NCI-H1694 (cell line): ENCODE results near the gene ERGIC3.
A peak's percentile ranks its signal among the peaks of the same experiment; 100 is the strongest.

Experiments
- DNase-seq: peaks from one replicate; lab custom pipeline; 2025; lab: John Stamatoyannopoulos, UW

The ERGIC3 gene

GRCh38 chr20:35541783-35542662 lies at the start of gene ERGIC3:
TSS of gene ERGIC3 (plus strand) at chr20:35542078. CDS start at chr20:35542098, 20 bp downstream.
- DNase-seq: peak; percentile 85

- no peak for DNase-seq
Observed at GRCh38 chr20:35492352-35492751, 49.5 kb upstream of the ERGIC3 start.

GRCh38 chr20:35496481-35496880 lies 45.4 kb upstream of the ERGIC3 start:
- no peak for DNase-seq

- no peak for DNase-seq
Observed at GRCh38 chr20:35497320-35497719, 44.6 kb upstream of the ERGIC3 start.

- DNase-seq: no peak
Observed at GRCh38 chr20:35497780-35498189, 44.1 kb upstream of the ERGIC3 start.

- DNase-seq: no peak
Observed at GRCh38 chr20:35499271-35499670, 42.6 kb upstream of the ERGIC3 start.

GRCh38 chr20:35502352-35502751 lies 39.5 kb upstream of the ERGIC3 start:
- DNase-seq: no peak

GRCh38 chr20:35503281-35503680 lies 38.6 kb upstream of the ERGIC3 start:
- no peak for DNase-seq

GRCh38 chr20:35503841-35504561 lies 37.9 kb upstream of the ERGIC3 start:
- peak; percentile 5 for DNase-seq

GRCh38 chr20:35504751-35505150 lies 37.1 kb upstream of the ERGIC3 start:
- no peak for DNase-seq

- no peak for DNase-seq
Observed at GRCh38 chr20:35506179-35506578, 35.7 kb upstream of the ERGIC3 start.

GRCh38 chr20:35506872-35507638 lies 34.8 kb upstream of the ERGIC3 start:
- DNase-seq: no peak

- DNase-seq: no peak
Observed at GRCh38 chr20:35508493-35509218, 33.2 kb upstream of the ERGIC3 start.

- DNase-seq: no peak
Observed at GRCh38 chr20:35510951-35511735, 30.7 kb upstream of the ERGIC3 start.

GRCh38 chr20:35511814-35512420 lies 30.0 kb upstream of the ERGIC3 start:
- no peak for DNase-seq

- DNase-seq: no peak
Observed at GRCh38 chr20:35514371-35514932, 27.4 kb upstream of the ERGIC3 start.

- DNase-seq: no peak
Observed at GRCh38 chr20:35515341-35515740, 26.5 kb upstream of the ERGIC3 start.

GRCh38 chr20:35515949-35516645 lies 25.8 kb upstream of the ERGIC3 start:
- DNase-seq: no peak

GRCh38 chr20:35517125-35517524 lies 24.8 kb upstream of the ERGIC3 start:
- DNase-seq: no peak
